Fibroblast of gingiva (primary cell): ENCODE measurements around the gene LIPC.

Experiments
- DNase-seq: peaks from one replicate; pipeline ENCODE4 v3.0.0-alpha.2; 2011; ENCODE audit warnings: low read depth

LIPC gene

DNA sequence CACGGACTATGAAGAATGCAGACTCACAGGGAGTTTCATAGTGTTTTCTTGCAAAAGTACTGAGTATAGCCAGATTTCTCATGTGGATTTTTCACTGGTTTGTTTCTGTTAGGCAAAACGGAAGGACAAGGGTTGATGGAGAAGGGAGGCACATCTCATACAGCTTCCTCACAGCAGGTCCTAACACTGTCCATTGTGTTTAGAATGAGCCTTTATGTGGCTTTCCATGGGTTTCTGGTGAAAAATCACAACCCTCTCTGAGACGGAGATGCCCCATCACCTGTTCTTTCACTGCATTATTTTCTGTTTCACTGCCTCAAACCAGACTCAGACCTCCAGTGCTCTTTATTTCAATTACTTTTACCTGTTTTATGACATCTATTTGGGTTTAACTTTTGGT, 25.0 kb upstream of the LIPC start:
- DNase-seq: no peak

DNA sequence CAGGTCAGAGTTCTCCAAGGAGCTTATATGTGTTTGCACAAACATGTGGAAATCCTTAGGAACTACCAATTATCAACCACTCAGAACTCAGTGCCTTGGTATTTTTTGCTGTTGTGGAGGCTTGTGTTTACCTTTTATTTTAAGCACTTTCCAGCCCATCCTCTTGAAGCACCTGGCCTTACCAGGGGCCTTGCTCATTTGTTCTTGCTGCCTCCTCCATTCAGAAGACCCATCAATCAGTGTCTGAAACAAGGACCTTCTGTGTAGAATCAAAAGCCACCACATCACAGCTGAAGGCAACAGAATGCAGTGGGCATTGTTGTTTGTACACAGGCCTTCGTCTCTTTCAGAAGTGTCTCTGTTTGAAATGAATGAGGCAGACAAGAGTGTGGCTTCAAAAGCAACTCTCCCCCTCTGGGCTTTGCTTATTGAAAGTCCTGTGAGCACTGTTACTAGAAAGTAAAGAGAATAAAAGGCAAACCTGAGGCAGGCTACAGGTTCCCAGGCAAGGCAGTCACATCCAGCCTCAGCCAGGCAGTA, 24.5 kb upstream of the LIPC start:
- no peak for DNase-seq

GRCh38 chr15:58407778-58408177, 24.0 kb upstream of the LIPC start:
- no peak for DNase-seq

GRCh38 chr15:58409861-58410260, 21.9 kb upstream of the LIPC start:
- DNase-seq: no peak

- DNase-seq: peak; percentile 42
These were observed 21.4 kb upstream of the LIPC start for GRCh38 chr15:58410353-58410752.

- DNase-seq: no peak
These were observed 18.5 kb upstream of the LIPC start for GRCh38 chr15:58413253-58413652.

DNA sequence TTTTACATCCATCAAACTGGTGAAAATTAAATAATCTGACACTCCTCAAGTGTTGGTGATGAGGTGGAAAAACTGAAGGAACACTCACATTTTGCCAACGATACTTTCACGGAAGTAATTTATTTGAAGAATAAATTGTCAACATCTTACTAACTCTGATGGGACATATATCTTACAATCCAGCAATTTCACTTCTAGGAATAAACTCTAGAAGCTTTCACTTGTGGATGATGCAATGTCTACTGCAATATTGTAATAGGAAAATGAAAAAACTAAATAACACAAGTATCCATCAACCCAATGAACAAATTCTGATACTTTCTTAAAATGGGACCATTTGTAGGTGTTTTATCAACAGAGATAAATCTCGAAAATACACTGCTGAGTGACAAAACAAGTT, 16.2 kb upstream of the LIPC start:
- no peak for DNase-seq

DNA sequence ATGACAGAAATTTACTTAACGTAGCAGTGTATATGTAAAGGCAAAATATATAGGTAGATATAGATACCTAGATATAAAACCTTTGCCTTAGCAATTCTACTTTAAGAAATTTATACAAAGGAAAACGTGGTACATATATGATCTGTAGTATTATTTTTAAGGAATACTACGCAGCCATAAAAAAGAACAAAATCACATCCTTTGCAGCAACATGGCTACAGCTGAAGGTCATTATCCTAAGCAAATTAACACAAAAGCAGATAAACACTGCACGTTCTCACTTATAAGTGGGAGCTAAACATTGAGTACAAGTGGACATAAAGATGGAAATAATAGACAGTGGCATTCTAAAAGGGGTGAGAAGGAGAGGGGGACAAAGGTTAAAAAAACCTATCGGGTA, 14.8 kb upstream of the LIPC start:
- DNase-seq: no peak

GRCh38 chr15:58418135-58418534, 13.7 kb upstream of the LIPC start:
- no peak for DNase-seq

DNA sequence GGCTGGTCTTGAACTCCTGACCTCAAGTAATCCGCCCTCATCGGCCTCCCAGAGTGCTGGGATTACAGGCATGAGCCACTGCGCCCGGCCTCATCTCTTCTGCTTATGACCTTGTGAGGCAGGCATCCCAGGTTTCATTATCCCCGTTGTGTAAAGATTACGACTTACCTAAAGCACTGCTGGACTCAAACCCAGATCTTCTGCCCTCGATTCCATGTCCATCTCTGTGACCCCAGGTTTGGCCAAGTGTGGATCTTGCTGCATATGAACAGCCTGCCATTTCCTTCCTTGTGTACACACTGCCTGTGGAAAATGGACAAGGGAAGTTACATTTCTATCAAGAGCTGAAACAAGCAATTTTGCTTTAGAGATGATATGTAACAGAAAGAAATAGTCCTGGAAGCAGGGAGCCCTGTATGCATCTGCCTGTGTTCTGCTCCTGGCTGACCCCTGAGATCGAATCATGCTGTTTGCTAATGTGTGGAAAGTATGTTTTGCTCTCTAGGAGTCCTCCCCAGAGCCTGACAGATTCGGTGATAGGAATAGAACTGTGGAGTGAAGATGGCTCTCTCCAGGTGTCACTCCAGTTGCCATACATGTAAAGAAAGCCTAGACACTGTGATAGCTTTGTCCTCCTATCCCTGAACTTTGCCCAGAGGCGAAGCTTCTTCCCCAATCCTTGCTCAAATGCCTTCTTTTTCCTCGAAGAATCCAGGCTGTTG, 11.8 kb upstream of the LIPC start:
- no peak for DNase-seq

DNA sequence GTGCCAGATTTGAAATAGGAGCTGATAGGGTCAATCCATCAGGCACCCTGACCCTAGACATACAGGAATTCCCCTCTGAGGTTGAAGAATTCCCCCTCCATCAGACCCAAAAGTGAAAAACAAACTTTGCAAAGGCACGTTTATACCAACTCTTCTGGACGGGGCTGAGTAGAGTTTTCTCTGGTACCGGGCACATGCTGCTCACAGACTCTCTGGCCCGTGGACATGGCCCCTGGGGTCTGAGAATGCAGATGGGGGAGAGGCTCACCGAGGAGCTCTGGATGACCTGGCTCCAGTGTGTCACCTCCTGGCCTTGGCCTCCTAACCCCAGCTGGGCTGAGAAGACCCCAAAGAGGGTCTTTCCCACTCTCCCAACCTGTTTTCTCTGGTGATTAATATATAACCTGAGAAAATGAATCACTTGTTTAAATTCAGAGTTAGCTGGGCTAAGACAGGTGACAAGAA, 11.2 kb upstream of the LIPC start:
- no peak for DNase-seq

DNA sequence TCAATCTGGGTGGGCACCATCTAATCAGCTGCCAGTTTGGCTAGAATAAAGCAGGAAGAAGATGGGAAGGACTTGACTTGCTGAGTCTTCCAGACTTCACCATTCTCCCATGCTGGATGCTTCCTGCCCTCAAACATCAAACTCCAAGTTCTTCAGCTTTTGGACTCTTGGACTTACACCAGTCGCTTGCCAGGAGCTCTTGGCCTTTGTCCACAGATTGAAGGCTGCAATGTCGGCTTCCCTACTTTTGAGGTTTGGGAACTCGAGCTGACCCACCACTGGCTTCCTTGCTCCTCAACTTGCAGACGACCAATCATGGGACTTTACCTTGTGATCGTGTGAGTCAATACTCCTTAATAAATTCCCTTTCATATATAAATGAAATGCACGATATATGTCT, 8.6 kb upstream of the LIPC start:
- no peak for DNase-seq

DNA sequence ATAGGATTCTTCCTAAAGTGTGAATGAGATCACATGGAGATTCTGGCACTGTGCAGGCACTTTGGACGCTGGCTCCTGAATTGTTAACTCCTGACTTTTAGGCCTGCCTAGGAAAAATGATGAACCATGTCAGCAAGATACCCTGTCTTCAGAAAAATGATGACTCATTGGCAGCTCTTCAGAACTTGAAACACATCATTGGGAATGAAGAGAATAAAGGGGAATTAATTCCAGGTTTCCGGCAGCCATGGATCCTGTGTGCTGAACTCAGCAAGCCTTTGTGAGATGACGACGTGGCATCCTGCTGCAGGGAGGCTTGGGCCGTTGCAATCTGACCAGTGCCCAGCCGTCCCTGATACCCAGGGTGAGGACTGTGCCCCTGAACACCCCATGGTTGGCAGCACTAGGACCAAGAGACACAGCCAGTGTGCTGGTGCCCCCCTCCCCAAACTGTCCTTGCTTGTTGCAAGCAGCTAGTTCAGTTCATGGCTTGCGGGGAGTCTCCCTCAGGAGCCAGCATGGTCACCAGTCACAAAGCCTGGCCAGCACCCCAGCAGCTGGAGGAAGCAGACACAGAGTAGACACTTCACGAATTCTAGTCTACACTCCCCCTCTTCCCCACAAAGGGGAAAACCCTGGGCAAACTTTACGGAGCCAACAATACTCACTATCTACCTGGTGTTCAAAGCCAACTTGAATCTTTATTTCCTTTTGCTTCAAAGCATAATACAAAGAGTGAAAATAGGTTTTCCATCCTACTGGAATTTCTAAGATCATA, 7.8 kb upstream of the LIPC start:
- DNase-seq: peak; percentile 68

- no peak for DNase-seq
These were observed 7.1 kb upstream of the LIPC start for GRCh38 chr15:58424722-58425121.

GRCh38 chr15:58425185-58425584, 6.6 kb upstream of the LIPC start:
- DNase-seq: no peak

- DNase-seq: no peak
These were observed 6.0 kb upstream of the LIPC start for GRCh38 chr15:58425834-58426233.

- DNase-seq: no peak
These were observed 5.3 kb upstream of the LIPC start for GRCh38 chr15:58426501-58426900.

- DNase-seq: no peak
These were observed 3.8 kb upstream of the LIPC start for GRCh38 chr15:58427987-58428386.

GRCh38 chr15:58430224-58430787, 1.5 kb upstream of the LIPC start:
- no peak for DNase-seq

GRCh38 chr15:58432401-58432800, 610 bp downstream of the LIPC start:
- DNase-seq: peak; percentile 32

- peak; percentile 58 for DNase-seq
These were observed 2.0 kb downstream of the LIPC start for GRCh38 chr15:58433597-58434333.

- no peak for DNase-seq
These were observed 2.6 kb downstream of the LIPC start for GRCh38 chr15:58434334-58434875.
